Measurements from ENCODE around the gene CELA2A. TPM values are rescaled to one million over a fixed set of nuclear protein-coding genes. Genes with fewer than 3 reads are reported as not detected.
"Not testable (repeated sequence)": the region's sequence is repeated elsewhere in the genome, so short reads cannot be mapped to it uniquely, and the experiment has no call there.

Gene CELA2A
- total and polyA plus RNA-seq, 2 of the 13 experiments (the other 11 are each of a cell fraction or from before 2014, with no cell fraction given) = not detected

DNA sequence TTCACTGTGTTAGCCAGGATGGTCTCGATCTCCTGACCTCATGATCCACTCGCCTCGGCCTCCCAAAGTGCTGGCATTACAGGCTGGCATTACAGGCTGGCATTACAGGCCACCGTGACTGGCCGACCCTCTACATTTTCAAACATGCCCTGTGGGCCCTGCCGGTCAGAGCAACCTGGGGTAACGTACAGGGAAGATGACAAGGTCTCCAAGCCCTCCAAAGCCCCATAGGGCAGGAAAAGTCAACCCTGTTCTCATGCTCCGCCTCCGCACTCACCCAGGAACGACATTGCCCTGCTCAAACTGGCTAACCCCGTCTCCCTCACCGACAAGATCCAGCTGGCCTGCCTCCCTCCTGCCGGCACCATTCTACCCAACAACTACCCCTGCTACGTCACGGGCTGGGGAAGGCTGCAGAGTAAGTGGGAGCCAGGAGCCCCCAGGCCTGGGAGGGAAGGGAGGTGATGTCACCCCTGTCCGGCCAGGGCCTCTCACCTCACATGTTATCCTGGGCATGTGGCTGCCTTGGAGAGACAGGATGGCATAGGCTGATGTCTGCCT lies 26.5 kb downstream of the CELA2A start:
- H3K9ac ChIP-seq (ENCODE audit: insufficient read depth, low read depth, low read length); H3K27ac ChIP-seq (ENCODE audit: extremely low read length, insufficient read depth, low read length); H3K79me2 ChIP-seq (ENCODE audit: insufficient read depth, low read length); H3K27me3 ChIP-seq (ENCODE audit: control insufficient read depth in 1 of 2, insufficient read depth in 2 of 2, low read length in 2 of 2); in situ Hi-C loops (cut with HindIII; ENCODE audit: extremely low pct_ligation_motif_present, low pct_unique_long_range_greater_than_20kb); H2AFZ ChIP-seq (ENCODE audit: low read length); FAIRE-seq; intact Hi-C loops (cut with micrococcal nuclease; ENCODE audit: unreplicated experiment); DNase-seq (ENCODE audit: low spot score); BruUV-seq (replicated peaks); H3K4me1 ChIP-seq (ENCODE audit: insufficient read depth, low read length); CTCF ChIA-PET (ENCODE audit: low intra/inter-chr PET ratio, low total read pairs); H3K4me2 ChIP-seq (ENCODE audit: low read depth, low read length); H3K36me3 ChIP-seq (replicated peaks in 1 of 2; ENCODE audit: control insufficient read depth in 1 of 2, insufficient read depth in 2 of 2, low read length in 2 of 2); H3K9me3 ChIP-seq (ENCODE audit: low read length); ATAC-seq; H3K4me3 ChIP-seq (replicated peaks in 1 of 3; ENCODE audit: insufficient read depth in 1 of 3, low read depth in 2 of 3, low read length in 3 of 3); POLR2A ChIA-PET; H4K20me1 ChIP-seq (ENCODE audit: insufficient read depth, low read length); TF ChIP-seq CREB1 (CRISPR knock-in tag; IDR thresholded peaks at IDR 0.05): not testable (repeated sequence)
- 66% methylated on average over 11 of the region's 16 CpGs for WGBS (ENCODE audit: low lambda C conversion rate)
- peak; percentile 30; the same call in 1 of the 2 replicates for TF ChIP-seq CREB1 (IDR thresholded peaks at IDR 0.05)

DNA sequence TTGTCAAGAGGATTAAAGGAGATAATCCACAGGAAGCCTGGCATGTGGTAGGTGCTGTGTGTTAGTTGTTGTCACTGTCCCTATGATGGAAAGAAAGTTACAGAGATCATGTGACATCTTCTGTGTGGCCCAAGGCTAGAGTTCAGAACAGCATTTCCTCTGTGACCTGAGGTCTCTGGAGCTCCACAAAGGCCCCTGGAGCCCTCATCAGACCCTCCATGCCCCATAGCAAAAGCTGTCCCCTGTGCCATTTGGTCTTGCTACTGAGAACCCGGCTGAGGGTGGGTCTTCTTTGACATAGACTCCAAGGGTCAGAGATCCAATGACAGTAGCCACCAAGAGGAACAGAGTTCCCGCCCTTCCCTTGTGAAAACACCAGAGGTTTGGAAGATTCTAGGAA lies 27.4 kb downstream of the CELA2A start:
- Histone ChIP-seq H2AFZ (ENCODE audit: low read length) (no peak overlapping the region), H3K4me2 (ENCODE audit: low read depth, low read length) (no peak overlapping the region), H3K79me2 (ENCODE audit: insufficient read depth, low read length) (no peaks in the 10 kb centered on the region), H3K27ac (ENCODE audit: extremely low read length, insufficient read depth, low read length) (no peak overlapping the region), H3K9ac (ENCODE audit: insufficient read depth, low read depth, low read length) (no peak overlapping the region), H3K27me3 (ENCODE audit: control insufficient read depth in 1 of 2, insufficient read depth in 2 of 2, low read length in 2 of 2) (0 out of 5 replicates have a peak, but pooled peaks cover 0 to 1% of the 10 kb centered on the region in 2 experiments), H3K36me3 (replicated peaks in 1 of 2; ENCODE audit: control insufficient read depth in 1 of 2, insufficient read depth in 2 of 2, low read length in 2 of 2) (no peaks in the 10 kb centered on the region), H3K9me3 (ENCODE audit: low read length) (no peaks in the 10 kb centered on the region), H4K20me1 (ENCODE audit: insufficient read depth, low read length) (no peaks in the 10 kb centered on the region), H3K4me3 (replicated peaks in 1 of 3; ENCODE audit: insufficient read depth in 1 of 3, low read depth in 2 of 3, low read length in 3 of 3) (no peak overlapping the region), H3K4me1 (ENCODE audit: insufficient read depth, low read length) (no peaks in the 10 kb centered on the region)
- ChIA-PET POLR2A (no interaction called here), CTCF (ENCODE audit: low intra/inter-chr PET ratio, low total read pairs) (no interaction called here)
- no peak for FAIRE-seq
- WGBS (ENCODE audit: low lambda C conversion rate) = 49% methylated on average over 2 of the region's 2 CpGs
- TF ChIP-seq NPAS2 (CRISPR knock-in tag; IDR thresholded peaks at IDR 0.05; ENCODE audit: borderline replicate concordance) = no peak
- TF ChIP-seq SIX1 (CRISPR knock-in tag; IDR thresholded peaks at IDR 0.05; ENCODE audit: borderline replicate concordance) = no peak
- TF ChIP-seq ZNF251 (CRISPR knock-in tag; IDR thresholded peaks at IDR 0.05) = no peak
- TF ChIP-seq, protein P1, sequence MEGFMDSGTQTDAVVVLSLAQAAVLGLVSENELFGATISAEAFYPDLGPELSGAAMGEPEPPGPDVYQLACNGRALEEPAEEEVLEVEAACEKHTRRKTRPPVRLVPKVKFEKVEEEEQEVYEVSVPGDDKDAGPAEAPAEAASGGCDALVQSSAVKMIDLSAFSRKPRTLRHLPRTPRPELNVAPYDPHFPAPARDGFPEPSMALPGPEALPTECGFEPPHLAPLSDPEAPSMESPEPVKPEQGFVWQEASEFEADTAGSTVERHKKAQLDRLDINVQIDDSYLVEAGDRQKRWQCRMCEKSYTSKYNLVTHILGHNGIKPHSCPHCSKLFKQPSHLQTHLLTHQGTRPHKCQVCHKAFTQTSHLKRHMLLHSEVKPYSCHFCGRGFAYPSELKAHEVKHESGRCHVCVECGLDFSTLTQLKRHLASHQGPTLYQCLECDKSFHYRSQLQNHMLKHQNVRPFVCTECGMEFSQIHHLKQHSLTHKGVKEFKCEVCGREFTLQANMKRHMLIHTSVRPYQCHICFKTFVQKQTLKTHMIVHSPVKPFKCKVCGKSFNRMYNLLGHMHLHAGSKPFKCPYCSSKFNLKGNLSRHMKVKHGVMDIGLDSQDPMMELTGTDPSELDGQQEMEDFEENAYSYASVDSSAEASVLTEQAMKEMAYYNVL (CRISPR knock-in tag; IDR thresholded peaks at IDR 0.05; ENCODE audit: borderline replicate concordance) = no peak
- TF ChIP-seq HIVEP1 (CRISPR knock-in tag; IDR thresholded peaks at IDR 0.05) = no peak
- TF ChIP-seq ZNF879 (CRISPR knock-in tag; IDR thresholded peaks at IDR 0.05) = no peak
- TF ChIP-seq SMAD1 (CRISPR knock-in tag; IDR thresholded peaks at IDR 0.05; ENCODE audit: borderline replicate concordance, low read depth) = no peak
- TF ChIP-seq HMGA1 (CRISPR knock-in tag; conservative IDR thresholded peaks at IDR 0.05) = no peak
- TF ChIP-seq HDAC2 (CRISPR knock-in tag; IDR thresholded peaks at IDR 0.05) = no peak
- no peak for TF ChIP-seq RFXAP (CRISPR knock-in tag; IDR thresholded peaks at IDR 0.05; ENCODE audit: borderline replicate concordance)
- TF ChIP-seq TCF7L2 (IDR thresholded peaks at IDR 0.05; ENCODE audit: low read depth, low read length) = no peak
- no peak for TF ChIP-seq MED8 (CRISPR knock-in tag; IDR thresholded peaks at IDR 0.05; ENCODE audit: insufficient replicate concordance)
- TF ChIP-seq FOSL1 (CRISPR knock-in tag; IDR thresholded peaks at IDR 0.05; ENCODE audit: borderline replicate concordance) = no peak
- TF ChIP-seq, protein P2, sequence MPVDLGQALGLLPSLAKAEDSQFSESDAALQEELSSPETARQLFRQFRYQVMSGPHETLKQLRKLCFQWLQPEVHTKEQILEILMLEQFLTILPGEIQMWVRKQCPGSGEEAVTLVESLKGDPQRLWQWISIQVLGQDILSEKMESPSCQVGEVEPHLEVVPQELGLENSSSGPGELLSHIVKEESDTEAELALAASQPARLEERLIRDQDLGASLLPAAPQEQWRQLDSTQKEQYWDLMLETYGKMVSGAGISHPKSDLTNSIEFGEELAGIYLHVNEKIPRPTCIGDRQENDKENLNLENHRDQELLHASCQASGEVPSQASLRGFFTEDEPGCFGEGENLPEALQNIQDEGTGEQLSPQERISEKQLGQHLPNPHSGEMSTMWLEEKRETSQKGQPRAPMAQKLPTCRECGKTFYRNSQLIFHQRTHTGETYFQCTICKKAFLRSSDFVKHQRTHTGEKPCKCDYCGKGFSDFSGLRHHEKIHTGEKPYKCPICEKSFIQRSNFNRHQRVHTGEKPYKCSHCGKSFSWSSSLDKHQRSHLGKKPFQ (CRISPR knock-in tag; IDR thresholded peaks at IDR 0.05; ENCODE audit: insufficient replicate concordance) = no peak
- intact Hi-C loops (cut with micrococcal nuclease; ENCODE audit: unreplicated experiment) (no loop called here), in situ Hi-C loops (cut with HindIII; ENCODE audit: extremely low pct_ligation_motif_present, low pct_unique_long_range_greater_than_20kb) (no loop called here)
- no peak for DNase-seq (ENCODE audit: low spot score)
- no peak for ATAC-seq
- no TSS peak for BruUV-seq (replicated peaks)

Data from HepG2 (cell line).